Measurements from ENCODE around the gene CEACAM16.
"Not testable (repeated sequence)": the region's sequence is repeated elsewhere in the genome, so short reads cannot be mapped to it uniquely, and the experiment has no call there.

CEACAM16 gene

DNA sequence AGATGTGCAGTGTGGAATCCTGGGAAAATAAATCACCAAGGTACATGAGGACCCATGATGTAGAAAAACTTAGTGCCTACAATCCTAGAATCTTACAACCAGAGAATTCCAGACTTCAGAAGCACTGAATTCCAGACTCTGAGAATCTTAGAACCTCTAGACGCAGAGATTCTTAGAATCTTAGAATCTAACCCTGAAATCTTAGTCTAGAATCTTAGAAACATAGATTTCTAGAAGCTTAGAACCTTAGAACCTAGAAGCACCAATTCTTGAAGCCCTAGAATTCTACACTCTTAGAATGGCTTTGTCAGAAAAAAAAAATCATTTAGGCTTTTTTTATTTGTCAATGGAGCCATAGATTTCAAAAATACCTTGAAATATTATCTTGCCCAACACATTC, 6.0 kb downstream of the CEACAM16 start:
- DNase-seq = no peak

GRCh38 chr19:44705502-44706010, 6.6 kb downstream of the CEACAM16 start:
- no peak for DNase-seq

DNA sequence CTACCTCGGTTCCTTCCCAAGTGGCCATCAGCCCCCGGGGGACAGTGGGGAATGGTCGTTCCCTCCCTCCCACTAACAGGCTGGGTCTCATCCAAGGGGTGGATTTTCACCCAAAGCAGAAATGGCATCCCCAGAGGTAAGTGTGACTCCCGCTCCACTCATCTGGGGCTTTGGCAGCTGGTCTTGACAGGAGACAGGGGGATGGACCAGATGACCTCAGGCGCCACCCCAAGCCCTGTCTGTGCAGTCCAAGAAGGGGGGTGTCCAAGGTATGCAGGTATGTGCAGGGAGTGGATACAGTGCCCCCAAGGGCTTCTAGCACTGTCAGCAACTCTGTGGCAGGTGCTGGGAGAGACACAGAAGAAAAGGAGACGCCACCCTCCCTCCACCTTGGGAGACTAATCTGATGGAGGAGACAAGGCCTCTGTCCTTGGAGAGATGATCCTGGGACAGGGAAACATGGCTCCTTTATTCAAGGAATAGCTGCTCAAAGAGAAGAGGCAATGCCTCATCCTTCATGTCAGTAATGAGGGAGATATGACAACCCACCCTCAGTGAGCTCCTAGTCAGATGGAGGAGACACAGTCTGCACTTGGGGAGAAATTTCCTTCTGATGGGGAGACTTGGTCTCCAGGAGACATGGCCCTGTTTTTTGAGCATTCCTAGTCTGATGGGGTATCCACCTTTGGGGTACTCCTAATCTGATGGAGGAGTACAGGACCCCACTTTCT, 7.7 kb downstream of the CEACAM16 start:
- DNase-seq = no peak

GRCh38 chr19:44707794-44708193, 8.8 kb downstream of the CEACAM16 start:
- no peak for DNase-seq

DNA sequence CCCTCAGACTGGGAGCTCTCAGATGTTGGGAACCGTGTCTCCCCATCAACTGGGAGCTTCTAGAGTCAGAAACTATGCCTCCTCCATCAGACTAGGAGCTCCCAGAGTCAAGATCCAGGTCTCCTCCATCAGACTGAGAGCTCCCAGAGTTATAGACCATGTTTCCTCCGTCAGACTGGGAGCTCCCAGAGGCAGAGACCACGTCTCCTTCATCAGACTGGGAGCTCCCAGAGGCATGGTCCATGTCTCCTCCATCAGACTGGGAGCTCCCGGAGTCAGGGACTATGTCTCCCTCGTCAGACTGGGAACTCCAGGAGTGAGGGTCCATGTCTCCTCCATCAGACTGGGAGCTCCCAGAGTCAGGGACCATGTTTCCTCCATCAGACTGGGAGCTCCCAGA, 10.0 kb downstream of the CEACAM16 start:
- no peak for DNase-seq

- not testable (repeated sequence) for DNase-seq
Observed at GRCh38 chr19:44709434-44710266, 10.7 kb downstream of the CEACAM16 start.

DNA sequence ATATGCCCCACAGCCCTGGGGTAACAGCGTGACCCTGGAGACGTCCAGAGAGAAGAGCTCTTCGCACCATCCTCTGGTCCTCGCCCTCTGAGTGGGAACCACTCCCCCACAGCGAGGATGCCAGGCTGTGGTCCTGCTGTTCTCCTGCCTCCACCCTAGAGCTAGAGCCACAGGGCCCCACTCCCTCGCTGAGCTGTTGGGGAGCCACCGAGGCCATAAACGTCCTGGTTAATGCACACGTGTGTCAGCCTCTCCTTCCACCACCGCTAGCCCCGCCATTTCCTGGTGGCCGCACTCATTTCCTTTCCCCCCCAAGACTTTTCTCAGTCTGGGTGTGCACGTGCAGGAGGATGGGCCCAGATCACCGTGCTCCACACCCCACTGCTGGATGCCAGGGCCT, 11.5 kb downstream of the CEACAM16 start:
- DNase-seq = no peak

- no peak for DNase-seq
Observed at GRCh38 chr19:44712864-44713515, 14.0 kb downstream of the CEACAM16 start.

GRCh38 chr19:44714597-44715169, 15.7 kb downstream of the CEACAM16 start:
- no peak for DNase-seq

- DNase-seq = no peak
Observed at GRCh38 chr19:44717603-44718002, 18.7 kb downstream of the CEACAM16 start.

GRCh38 chr19:44718441-44719261, 19.7 kb downstream of the CEACAM16 start:
- DNase-seq = no peak

DNA sequence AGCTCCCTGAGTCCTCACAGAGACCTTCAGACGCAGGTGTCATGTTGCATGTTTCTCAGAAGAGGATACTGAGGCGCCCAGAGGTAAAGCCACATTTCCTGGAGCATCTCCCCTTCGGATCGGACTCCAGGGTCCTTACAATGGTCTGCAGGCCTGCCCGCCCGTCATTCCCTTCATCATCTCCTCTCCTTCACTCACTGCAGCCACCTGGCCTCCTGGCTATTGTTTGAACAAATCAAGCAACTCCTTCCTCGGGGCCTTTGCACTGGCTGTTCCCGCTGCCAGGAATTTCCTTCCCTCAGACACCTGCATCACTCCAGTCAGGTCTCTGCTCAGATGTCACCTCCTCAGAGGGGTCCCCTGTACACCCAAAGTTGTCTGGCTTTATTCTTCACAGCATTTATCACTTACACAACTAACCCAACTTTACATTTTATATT, 20.3 kb downstream of the CEACAM16 start:
- no peak for DNase-seq

DNA sequence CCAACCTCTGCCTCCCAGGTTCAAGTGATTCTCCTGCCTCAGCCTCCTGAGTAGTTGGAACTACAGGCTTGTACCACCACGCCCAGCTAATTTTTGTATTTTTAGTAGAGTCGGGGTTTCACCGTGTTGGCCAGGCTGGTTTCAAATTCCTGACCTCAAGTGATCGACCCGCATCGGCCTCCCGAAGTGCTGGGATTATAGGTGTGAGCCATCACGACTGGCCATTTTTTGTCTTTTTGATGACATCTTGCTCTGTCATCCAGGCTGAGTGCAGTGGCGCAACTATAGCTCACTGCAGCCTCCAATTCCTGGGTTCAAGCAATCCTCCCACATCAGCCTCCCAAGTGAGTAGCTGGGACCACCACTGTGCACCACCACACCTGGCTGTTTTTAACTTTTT, 21.4 kb downstream of the CEACAM16 start:
- DNase-seq = not testable (repeated sequence)

DNA sequence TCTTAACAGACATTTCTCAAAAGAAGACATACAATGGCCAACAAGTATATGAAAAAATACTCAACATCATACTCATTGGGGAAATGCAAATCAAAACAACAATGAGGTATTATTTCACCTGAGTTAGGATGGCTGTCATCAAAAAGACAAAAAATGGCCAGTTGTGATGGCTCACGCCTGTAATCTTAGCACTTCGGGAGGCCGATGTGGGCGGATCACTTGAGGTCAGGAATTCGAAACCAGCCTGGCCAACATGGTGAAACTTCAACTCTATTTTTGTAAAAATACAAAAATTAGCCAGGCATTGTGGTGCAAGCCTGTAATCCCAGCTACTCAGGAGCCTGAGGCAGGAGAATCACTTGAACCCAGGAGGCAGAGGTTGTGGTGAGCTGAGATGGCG, 22.0 kb downstream of the CEACAM16 start:
- no peak for DNase-seq

- not testable (repeated sequence) for DNase-seq
Observed at GRCh38 chr19:44721369-44721768, 22.4 kb downstream of the CEACAM16 start.

DNA sequence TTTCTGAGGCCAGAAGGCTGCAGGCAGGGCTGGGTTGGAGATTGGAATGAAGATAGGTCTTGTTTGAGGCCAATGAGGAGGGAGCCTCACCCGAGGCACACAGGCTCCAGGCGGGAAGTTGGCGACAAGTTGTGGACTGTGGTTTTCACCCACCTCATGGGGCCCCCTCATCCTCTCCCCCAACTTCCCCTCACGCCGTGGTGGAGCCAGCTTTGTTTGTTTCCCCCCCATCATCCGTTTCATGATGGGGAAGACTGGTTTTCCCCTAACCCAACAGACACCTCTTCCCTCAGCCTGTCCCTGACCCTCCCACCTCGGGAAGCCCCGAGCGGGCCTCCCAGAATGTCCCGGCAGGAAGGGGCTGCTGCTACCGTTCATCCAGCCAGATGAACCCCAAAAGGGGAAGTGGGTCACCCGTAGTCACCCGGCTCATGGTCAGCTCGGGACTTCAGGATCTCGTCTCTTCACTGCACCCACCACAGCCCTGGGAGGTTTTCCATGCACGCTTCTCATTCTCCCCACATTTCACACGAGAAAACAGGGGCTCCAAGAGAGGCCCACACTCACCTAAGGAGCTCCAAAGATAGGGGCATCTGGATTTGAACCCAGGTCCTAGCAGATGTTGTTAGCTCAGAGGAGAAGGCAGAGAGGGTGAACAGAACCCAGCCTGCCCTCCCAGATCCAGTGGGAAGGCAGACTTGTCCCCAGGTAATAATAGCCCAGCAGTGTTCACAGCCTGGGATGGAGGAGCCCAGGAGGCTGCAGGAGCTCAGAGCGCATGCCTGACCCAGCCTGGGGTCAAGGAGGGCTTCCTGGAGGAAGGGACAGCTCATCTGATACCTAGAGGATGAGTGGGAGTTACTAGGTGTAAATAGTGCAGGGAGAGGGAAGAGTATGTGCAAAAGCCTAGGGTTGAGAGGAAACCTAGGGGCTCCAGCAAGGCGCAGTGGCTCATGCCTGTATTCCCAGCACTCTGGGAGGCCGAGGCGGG, 23.5 kb downstream of the CEACAM16 start:
- DNase-seq = no peak

- no peak for DNase-seq
Observed at GRCh38 chr19:44723299-44723951, 24.5 kb downstream of the CEACAM16 start.

- DNase-seq = peak; percentile 62
Observed at GRCh38 chr19:44723952-44724319, 25.0 kb downstream of the CEACAM16 start.

DNA sequence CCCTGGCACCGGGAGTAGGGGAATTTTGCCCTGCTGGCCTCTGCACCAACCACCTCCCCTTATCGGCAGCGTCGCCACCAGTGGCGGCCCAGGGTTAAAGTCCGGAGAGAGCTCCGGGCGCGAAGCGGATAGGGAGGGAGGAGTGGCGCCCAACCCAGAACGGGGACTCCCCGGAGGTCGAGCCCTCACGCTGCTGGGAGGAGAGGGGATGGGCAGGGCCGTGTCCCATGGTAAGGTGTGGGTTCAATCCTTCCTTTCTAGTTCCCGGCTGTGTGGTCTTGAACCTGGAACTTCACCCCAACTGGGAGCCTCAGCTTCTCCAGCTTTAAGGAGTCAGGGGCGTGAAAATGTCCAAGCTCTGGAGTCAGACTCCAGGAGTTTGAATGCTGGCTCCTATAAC, 26.3 kb downstream of the CEACAM16 start:
- DNase-seq = no peak

- DNase-seq = no peak
Observed at GRCh38 chr19:44725684-44726083, 26.7 kb downstream of the CEACAM16 start.
